Stimulated activated CD4-positive, alpha-beta T cell treated with anti-CD3 and anti-CD28 coated beads, Interleukin-12 subunit alpha, Interleukin-12 subunit beta, amount 100 ng/mL, for 48 hours (primary cell): ENCODE measurements around the gene CCDC88C.
"Not testable (repeated sequence)": the region's sequence is repeated elsewhere in the genome, so short reads cannot be mapped to it uniquely, and the experiment has no call there.

Source experiments
- DNase-seq, 3 donors: peaks; one replicate each; pipeline ENCODE4 v3.0.0-alpha.2; 2020; ENCODE audit warnings: low read depth in 2 of 3, low spot score in 1 of 3

CCDC88C gene

DNA sequence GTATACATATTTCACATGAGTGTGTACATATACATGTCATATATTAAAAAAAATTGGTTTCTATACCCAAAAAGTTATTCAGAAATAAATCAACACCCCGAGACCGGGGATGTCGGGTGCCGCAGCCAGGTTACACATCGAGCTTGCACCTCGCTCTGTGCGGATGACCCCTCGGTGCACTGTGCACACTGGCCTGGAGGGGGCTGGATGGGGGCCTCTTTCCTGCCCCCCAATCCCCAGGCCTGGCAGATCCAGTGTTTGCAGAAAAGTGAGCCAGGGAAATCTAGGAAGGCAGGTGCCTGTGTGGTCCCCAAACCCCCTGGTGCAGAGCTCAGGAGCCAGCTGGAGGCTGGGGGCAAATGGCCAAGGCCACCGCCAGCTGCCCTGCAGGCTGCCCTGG, 146.0 kb downstream of the CCDC88C start:
- DNase-seq: no peak

GRCh38 chr14:91270619-91271018, 147.0 kb downstream of the CCDC88C start:
- DNase-seq: no peak

DNA sequence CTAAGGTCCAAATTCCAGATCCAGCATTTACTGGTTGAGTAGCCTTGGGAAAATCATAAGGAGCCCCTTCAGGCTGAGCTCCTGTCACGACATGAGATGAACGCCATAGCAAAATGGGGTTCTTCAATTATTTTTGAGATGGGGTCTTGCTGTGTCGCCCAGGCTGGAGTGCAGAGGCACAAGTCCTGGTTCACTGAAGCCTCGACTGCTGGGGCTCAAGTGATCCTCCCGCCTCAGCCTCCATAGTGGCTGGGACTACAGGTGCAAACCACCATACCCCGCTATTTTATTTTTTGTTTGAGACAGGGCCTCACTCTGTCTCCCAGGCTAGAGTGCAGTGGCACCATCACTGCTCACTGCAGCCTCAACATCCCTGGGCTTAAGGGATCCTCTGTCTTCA, 147.4 kb downstream of the CCDC88C start:
- no peak for DNase-seq

DNA sequence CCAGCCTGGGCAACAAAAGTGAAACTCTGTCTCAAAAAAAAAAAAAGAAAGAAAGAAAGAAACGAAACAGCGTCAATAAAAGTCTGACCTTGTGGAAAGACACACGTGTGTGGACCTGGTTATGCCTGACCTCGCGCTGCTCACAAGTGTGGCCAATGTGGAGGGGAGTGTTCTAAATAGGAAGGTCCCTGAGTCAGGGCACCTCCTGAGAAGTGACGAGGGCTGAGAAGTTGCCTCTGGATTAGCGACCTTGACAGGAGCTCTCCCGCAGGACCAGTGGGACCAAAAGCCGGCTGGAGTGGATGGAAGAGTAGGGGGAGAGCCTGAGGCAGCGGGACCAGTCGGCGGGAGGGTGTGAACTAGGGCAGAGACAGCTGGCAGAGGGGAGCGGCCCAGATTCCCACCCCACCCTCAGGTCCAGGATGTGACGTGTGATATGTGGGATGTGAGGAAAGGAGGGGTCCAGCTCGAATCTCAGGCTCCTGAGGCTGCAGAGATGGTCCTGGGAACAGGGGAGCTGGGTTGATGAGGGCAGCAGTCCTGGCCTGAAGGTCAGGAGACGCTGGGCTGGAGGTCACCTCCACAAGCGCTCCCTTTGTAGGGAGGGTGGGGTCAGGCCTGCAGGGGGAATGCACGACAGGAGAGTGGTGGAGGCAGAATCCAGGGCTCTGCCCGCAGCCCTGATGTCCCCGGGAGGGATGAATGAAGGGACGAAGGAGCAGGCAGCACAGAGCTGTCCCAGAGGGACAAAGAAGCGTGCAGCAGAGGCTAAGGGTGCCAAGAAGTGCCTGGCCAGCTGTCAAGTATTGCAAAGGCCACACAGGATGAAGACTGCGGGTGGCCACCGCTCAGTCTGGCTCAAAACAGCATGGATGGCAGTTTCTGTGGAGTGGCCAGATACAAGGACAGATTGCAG, 148.3 kb downstream of the CCDC88C start:
- DNase-seq: no peak

DNA sequence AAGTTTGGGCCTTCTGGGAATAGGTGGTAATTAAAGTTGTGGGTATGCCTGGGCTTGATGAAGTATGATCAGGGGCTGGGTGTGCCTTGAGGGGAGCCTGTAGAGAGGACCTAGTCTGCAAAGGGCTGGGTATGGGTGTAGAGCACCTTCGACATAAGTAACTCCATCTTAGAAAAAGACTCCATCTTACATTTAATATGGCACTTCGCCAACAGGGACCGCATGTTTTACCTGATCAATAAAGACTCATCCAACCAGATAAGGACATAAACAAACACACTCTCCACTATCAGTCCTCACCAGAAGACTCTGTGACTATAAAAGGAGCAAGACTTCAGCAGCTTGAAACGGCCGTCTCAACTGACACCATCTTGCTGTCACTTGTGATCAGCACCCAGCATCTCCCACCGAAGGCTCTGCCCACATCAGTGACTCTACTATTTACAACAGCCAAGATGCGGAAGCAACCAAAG, 149.6 kb downstream of the CCDC88C start:
- DNase-seq: no peak

DNA sequence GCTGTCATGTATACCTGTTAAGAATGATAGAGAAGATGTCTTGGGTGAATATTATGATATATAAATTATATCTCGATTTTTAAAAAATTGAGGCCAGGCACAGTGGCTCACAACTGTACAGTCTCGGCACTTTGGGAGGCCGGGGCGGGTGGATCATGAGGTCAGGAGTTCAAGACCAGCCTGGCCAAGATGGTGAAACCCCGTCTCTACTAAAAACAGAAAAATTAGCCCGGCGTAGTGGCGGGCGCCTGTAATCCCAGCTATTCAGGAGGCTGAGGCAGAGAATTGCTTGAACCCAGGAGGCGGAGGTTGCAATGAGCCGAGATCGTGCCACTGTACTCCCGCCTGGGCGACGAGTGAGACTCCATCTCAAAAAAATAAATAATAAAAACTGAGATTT, 151.3 kb downstream of the CCDC88C start:
- DNase-seq: not testable (repeated sequence)

- DNase-seq: no peak
These were observed 152.2 kb downstream of the CCDC88C start for GRCh38 chr14:91265404-91265803.

- DNase-seq: no peak
These were observed 153.2 kb downstream of the CCDC88C start for GRCh38 chr14:91264151-91265150.

DNA sequence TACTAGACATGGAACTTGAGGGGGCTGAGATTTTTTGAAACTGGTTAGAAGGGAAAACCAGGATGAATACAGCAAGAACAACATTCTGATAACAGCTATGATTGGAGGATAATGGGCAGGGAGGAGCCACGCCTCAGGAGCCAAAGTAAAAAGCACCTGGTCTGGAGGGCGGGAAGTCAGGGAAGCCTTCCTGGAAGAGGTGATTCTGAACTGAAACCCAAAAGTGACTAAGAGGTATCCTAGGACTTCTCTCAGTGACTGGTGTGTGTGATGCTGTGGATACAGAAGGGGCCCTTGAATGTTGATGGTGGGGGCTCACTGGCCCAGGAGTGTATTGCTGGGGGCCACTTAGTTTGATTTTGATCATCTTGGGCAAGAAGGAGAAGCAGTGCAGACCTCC, 154.3 kb downstream of the CCDC88C start:
- DNase-seq: no peak

GRCh38 chr14:91261986-91262549, 155.6 kb downstream of the CCDC88C start:
- no peak for DNase-seq

DNA sequence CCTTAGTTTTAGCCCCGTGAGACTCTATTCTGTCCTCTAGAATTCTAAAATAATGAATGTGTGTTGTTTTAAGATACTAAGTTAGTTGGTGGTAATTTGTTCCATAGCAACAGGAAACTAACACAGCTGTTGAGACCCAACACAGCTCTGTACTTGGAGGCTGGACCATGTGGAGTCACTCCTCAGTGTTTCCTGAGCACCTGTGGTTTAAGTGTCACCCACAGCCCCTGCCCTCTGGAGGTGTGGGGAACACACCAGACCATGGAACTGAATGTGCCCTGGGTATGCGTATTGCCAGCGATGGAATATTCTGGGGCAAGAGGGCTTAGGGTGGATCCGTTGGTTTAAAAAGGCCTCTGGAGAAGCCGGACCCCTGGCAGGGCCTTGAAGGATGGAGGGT, 156.5 kb downstream of the CCDC88C start:
- peak in 1 of 3 donors; percentile 53 for DNase-seq

DNA sequence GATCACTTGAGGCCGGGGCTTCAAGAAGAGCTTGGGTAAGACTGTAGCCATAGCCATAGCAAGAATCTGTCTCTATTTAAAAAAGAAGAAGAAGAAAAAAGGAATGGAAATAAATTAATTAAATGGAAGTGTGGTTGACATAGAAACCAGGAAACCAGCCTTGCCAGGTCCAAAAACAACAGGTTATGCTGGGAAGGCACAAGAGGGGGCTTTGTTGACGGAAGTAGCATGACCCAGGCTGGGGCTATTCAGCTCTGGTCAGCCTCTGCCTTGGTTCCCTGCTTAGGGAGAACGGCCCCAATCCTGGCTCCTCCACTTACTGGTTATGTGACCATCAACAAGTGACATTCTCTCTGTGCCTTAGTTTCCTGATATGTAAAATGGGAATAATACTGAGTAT, 158.7 kb downstream of the CCDC88C start:
- DNase-seq: no peak

GRCh38 chr14:91258011-91258618, 159.5 kb downstream of the CCDC88C start:
- DNase-seq: no peak

DNA sequence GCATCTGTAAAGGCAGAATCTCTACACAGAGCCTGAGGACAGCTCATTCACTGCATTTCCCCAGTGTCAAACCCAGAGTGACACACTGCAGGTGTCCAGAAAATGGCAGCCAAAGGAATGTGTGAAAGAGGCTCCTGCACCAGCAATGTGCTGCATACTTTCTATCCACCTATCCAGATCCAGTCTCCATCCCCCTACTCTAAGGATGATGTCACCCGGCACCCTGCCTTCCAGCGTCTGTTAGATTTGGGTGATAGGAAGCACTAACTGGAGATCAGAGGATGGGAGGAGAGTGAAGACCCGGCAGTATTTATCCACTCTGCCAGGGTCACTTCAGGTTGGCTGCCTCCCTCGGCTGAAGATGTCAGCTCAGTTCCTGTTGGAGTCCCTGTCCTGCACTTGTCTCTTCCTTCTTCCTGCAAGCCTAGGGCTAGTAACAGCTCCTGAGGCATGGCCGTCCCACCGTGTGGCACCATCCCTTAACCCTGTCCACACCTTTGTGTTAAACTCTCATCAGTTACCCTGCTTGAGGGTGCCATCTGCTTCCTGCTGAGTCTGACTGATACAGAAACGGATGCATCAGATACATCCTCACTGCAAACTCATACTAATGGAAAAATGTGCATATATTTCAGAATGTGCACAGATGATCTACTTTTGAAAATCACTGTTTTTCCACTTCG, 160.2 kb downstream of the CCDC88C start:
- no peak for DNase-seq

DNA sequence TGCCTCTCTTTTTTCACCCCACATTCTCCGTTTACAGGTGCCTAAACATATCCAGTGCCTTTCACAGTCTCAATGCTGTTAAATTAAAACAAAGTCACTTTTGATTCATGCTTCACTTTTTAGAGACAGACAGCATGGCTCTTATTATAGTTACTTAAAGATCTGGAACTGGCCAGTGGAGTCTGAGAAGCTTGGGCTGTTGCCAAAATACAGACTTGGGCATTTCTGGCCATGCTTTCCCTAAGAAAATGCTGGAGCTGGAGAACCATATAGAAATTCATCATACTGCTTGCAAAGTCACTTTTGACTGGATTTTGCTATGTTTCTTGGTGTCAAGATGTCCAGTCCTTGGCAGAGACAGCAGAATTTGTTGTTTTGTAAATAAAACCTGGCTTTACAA, 161.0 kb downstream of the CCDC88C start:
- DNase-seq: no peak

GRCh38 chr14:91255026-91255695, 162.5 kb downstream of the CCDC88C start:
- no peak for DNase-seq

- DNase-seq: no peak
These were observed 163.2 kb downstream of the CCDC88C start for GRCh38 chr14:91254461-91254860.

DNA sequence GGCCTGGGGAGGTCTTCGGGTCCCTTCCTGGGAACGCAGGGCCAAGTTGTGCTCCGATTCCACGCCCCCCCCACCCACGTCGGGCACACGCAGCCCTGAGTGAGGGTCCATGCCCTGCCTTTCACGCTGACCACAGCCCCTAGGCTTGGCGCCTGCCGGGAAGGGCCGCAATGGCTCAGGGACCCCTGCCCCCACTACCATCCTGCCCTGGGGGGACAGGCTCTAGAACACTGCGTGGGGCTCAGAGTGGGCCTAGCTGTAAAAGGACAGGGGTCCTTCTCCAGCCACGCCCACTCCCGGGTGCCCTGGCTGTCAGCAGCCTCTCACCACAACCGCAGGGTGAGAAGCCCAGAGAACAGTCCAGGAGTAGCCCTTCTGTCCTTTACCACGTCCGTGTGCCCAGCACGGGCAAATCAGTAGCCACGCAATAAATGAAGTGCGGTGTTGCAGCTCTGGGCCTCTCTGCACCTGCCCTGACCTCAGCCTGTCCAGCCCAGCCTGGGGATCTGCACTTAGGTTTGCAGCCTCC, 163.8 kb downstream of the CCDC88C start:
- no peak for DNase-seq
